GM21526 (cell line): Measurements from ENCODE around the gene CORO2B.
"Not testable (repeated sequence)": the region's sequence is repeated elsewhere in the genome, so short reads cannot be mapped to it uniquely, and the experiment has no call there.

Experiments
- ATAC-seq: cut with Tn5 transposase; IDR thresholded peaks from one replicate; pipeline ENCODE4 v1.9.1; 2021; ENCODE audit warnings: moderate library complexity; ENCODE audit not compliant: unreplicated experiment, low FRiP score

The CORO2B gene

GRCh38 chr15:68666120-68666811, 87.5 kb downstream of the CORO2B start:
- ATAC-seq, result no peak

- ATAC-seq, result no peak
Observed at GRCh38 chr15:68666812-68667450, 88.1 kb downstream of the CORO2B start.

- no peak for ATAC-seq
Observed at GRCh38 chr15:68667800-68668625, 89.2 kb downstream of the CORO2B start.

- no peak for ATAC-seq
Observed at GRCh38 chr15:68668926-68669600, 90.3 kb downstream of the CORO2B start.

GRCh38 chr15:68672251-68672650, 93.5 kb downstream of the CORO2B start:
- ATAC-seq, result no peak

- ATAC-seq, result no peak
Observed at GRCh38 chr15:68672781-68673205, 94.0 kb downstream of the CORO2B start.

GRCh38 chr15:68674975-68675374, 96.2 kb downstream of the CORO2B start:
- ATAC-seq, result no peak

- no peak for ATAC-seq
Observed at GRCh38 chr15:68676011-68676605, 97.3 kb downstream of the CORO2B start.

- no peak for ATAC-seq
Observed at GRCh38 chr15:68676926-68677325, 98.1 kb downstream of the CORO2B start.

GRCh38 chr15:68677996-68678395, 99.2 kb downstream of the CORO2B start:
- ATAC-seq, result no peak

GRCh38 chr15:68678746-68679145, 100.0 kb downstream of the CORO2B start:
- no peak for ATAC-seq

GRCh38 chr15:68679161-68679560, 100.4 kb downstream of the CORO2B start:
- ATAC-seq, result no peak

- no peak for ATAC-seq
Observed at GRCh38 chr15:68679961-68680371, 101.2 kb downstream of the CORO2B start.

- not testable (repeated sequence) for ATAC-seq
Observed at GRCh38 chr15:68680756-68681155, 102.0 kb downstream of the CORO2B start.

GRCh38 chr15:68681836-68682235, 103.0 kb downstream of the CORO2B start:
- ATAC-seq, result no peak

- ATAC-seq, result no peak
Observed at GRCh38 chr15:68682330-68682729, 103.5 kb downstream of the CORO2B start.

- no peak for ATAC-seq
Observed at GRCh38 chr15:68683026-68683425, 104.2 kb downstream of the CORO2B start.

GRCh38 chr15:68683551-68683950, 104.8 kb downstream of the CORO2B start:
- ATAC-seq, result no peak

GRCh38 chr15:68684476-68684875, 105.7 kb downstream of the CORO2B start:
- ATAC-seq, result no peak

- no peak for ATAC-seq
Observed at GRCh38 chr15:68687136-68687735, 108.4 kb downstream of the CORO2B start.
